Tibial nerve (tissue), 4 donors: ENCODE results near the gene MYBPC1. TPM values are rescaled to one million over a fixed set of nuclear protein-coding genes. Genes with fewer than 3 reads are reported as not detected.
"Not testable (repeated sequence)": the region's sequence is repeated elsewhere in the genome, so short reads cannot be mapped to it uniquely, and the experiment has no call there.

ENCODE experiments used
- DNase-seq, 2 donors: peaks; one replicate each; pipeline ENCODE4 v3.0.0-alpha.2; 2019; ENCODE audit warnings: low spot score in 2 of 2
- H3K27ac ChIP-seq, 4 donors: fragments of 200-600 bp; sonication (generic) in 3 of 4; one replicate each; pipeline ENCODE4 v1.5.1; 2017 to 2019; ENCODE audit warnings: mild to moderate bottlenecking in 1 of 4
- H3K27me3 ChIP-seq, 2 donors: fragments of 200-600 bp; sonication (generic) in 1 of 2; one replicate each; pipeline versions ENCODE4 v1.5.1 to v1.6.0; 2017 to 2019
- H3K36me3 ChIP-seq, 3 donors: fragments of 200-600 bp; sonication (generic); one replicate each; pipeline ENCODE4 v1.5.1; 2018 to 2019
- H3K4me1 ChIP-seq, 4 donors: fragments of 200-600 bp; sonication (generic) in 3 of 4; one replicate each; pipeline ENCODE4 v1.5.1; 2017 to 2019
- H3K4me3 ChIP-seq, 4 donors: fragments of 200-600 bp; sonication (generic) in 3 of 4; one replicate each; pipeline ENCODE4 v1.5.1; 2017 to 2019; ENCODE audit warnings: mild to moderate bottlenecking in 1 of 4, moderate library complexity in 1 of 4
- H3K9me3 ChIP-seq, 4 donors: fragments of 200-600 bp; sonication (generic) in 3 of 4; one replicate each; pipeline ENCODE4 v1.5.1; 2017 to 2019
- CTCF ChIP-seq, 5 experiments: fragments of 200-600 bp in 3 of 5; fragments of 450-650 bp in 2 of 5; sonication (generic) in 3 of 5; IDR thresholded peaks; one replicate each; pipeline ENCODE4 v1.5.1; 2016 to 2019; ENCODE audit warnings: antibody characterized with exemption in 5 of 5, mild to moderate bottlenecking in 3 of 5, moderate library complexity in 2 of 5
- EP300 ChIP-seq, 2 donors: sonication (generic); formaldehyde crosslinking; IDR thresholded peaks; one replicate each; pipeline ENCODE4 v1.6.1; 2017; ENCODE audit warnings: antibody characterized with exemption in 2 of 2, mild to moderate bottlenecking in 1 of 2
- POLR2A ChIP-seq, 2 donors: fragments of 450-650 bp; IDR thresholded peaks; one replicate each; pipeline ENCODE4 v1.6.1; 2017; ENCODE audit warnings: antibody characterized with exemption in 2 of 2, mild to moderate bottlenecking in 2 of 2, moderate library complexity in 2 of 2
- WGBS, 2 donors: methylation state at CpG; one replicate each; pipeline ENCODE4 v1.1.5; 2018; 5-methylcytosine and 5-hydroxymethylcytosine counted together
- total RNA-seq, 4 donors: library from RNA; depleted of rRNA; stranded (reverse); fragments of >200 nt; gene quantifications; one replicate each; pipeline ENCODE4 v1.1.0, GENCODE V29; 2016

The MYBPC1 gene
- 1 to 10 TPM in 1 of 4 donors, under 1 TPM in 3; under 0.01 to 1.5 (median 0.60) TPM for total RNA-seq

GRCh38 chr12:101594700-101595099, at the start of gene MYBPC1:
TSS of gene MYBPC1 (plus strand) at chr12:101594971. CDS start at chr12:101595071, 100 bp downstream.
- no peaks in the 10 kb centered on the region for H3K9me3 ChIP-seq
- H3K4me3 ChIP-seq: no peak within 1 kb of the TSS
- no peaks in the 10 kb centered on the region for H3K36me3 ChIP-seq
- DNase-seq: no peak
- no peak within 1 kb of the TSS for H3K27ac ChIP-seq
- peaks cover 0 to 6% (median 0%) of the 10 kb centered on the region in 4 donors for H3K4me1 ChIP-seq
- H3K27me3 ChIP-seq: no peaks in the 10 kb centered on the region
- 37 to 38% methylated on average over 6 of the region's 6 CpGs for WGBS, 2 donors
- TF ChIP-seq CTCF (IDR thresholded peaks at IDR 0.05) (no peak), EP300 (IDR thresholded peaks at IDR 0.05) (no peak), POLR2A (IDR thresholded peaks at IDR 0.05) (no peak)

- TF ChIP-seq EP300 (IDR thresholded peaks at IDR 0.05) (no peak), POLR2A (IDR thresholded peaks at IDR 0.05) (no peak), CTCF (IDR thresholded peaks at IDR 0.05) (no peak)
- no peak for DNase-seq
- no peak overlapping the region for H3K4me3 ChIP-seq
- H3K9me3 ChIP-seq: peaks cover 0 to under 1% (median 0%) of the 10 kb centered on the region in 4 donors
- H3K36me3 ChIP-seq: no peaks in the 10 kb centered on the region
- no peaks in the 10 kb centered on the region for H3K27me3 ChIP-seq
- H3K4me1 ChIP-seq: no peaks in the 10 kb centered on the region
- H3K27ac ChIP-seq: no peak overlapping the region
- 61 to 72% methylated on average over 6 of the region's 6 CpGs for WGBS, 2 donors
Observed at GRCh38 chr12:101551362-101552114, 43.2 kb upstream of the MYBPC1 start.

- WGBS, 2 donors: 57 to 58% methylated on average over 4 of the region's 4 CpGs
- DNase-seq: no peak
- Histone ChIP-seq H3K27ac (no peak overlapping the region), H3K4me1 (no peaks in the 10 kb centered on the region), H3K4me3 (no peak overlapping the region), H3K36me3 (no peaks in the 10 kb centered on the region), H3K27me3 (no peaks in the 10 kb centered on the region), H3K9me3 (no peaks in the 10 kb centered on the region)
- TF ChIP-seq POLR2A (IDR thresholded peaks at IDR 0.05) (no peak), CTCF (IDR thresholded peaks at IDR 0.05) (no peak), EP300 (IDR thresholded peaks at IDR 0.05) (no peak)
Observed at GRCh38 chr12:101552277-101552676, 42.5 kb upstream of the MYBPC1 start.

GRCh38 chr12:101557094-101557493, 37.7 kb upstream of the MYBPC1 start:
- Histone ChIP-seq H3K9me3 (peaks cover 0 to 3% (median 0%) of the 10 kb centered on the region in 4 donors), H3K36me3 (no peaks in the 10 kb centered on the region), H3K4me3 (no peak overlapping the region), H3K27me3 (no peaks in the 10 kb centered on the region), H3K27ac (no peak overlapping the region), H3K4me1 (no peaks in the 10 kb centered on the region)
- WGBS, 2 donors: 66 to 77% methylated on average over 4 of the region's 4 CpGs
- TF ChIP-seq EP300 (IDR thresholded peaks at IDR 0.05): no peak
- TF ChIP-seq CTCF (IDR thresholded peaks at IDR 0.05): no peak
- TF ChIP-seq POLR2A (IDR thresholded peaks at IDR 0.05): no peak
- no peak for DNase-seq

- not testable (repeated sequence) for H3K27ac ChIP-seq, DNase-seq, H3K4me1 ChIP-seq, H3K36me3 ChIP-seq, H3K4me3 ChIP-seq, H3K9me3 ChIP-seq, H3K27me3 ChIP-seq
- 94 to 98% methylated on average over 7 of the region's 7 CpGs for WGBS, 2 donors
Observed at GRCh38 chr12:101558726-101559125, 36.0 kb upstream of the MYBPC1 start.
